ENCODE measurements around the gene BPIFA2. TPM values are rescaled to one million over a fixed set of nuclear protein-coding genes. Genes with fewer than 3 reads are reported as not detected.

The BPIFA2 gene
- total and polyA plus RNA-seq, 10 donors = not detected

- peaks cover 0 to 57% (median 0%) of the 10 kb centered on the region in 7 donors for H3K27me3 ChIP-seq (replicated peaks in 1 of 7)
- no peak for DNase-seq
- H3K9me3 ChIP-seq = no peaks in the 10 kb centered on the region
- TF ChIP-seq CTCF (IDR thresholded peaks at IDR 0.05 in 8 of 11, conservative IDR thresholded peaks at IDR 0.05 in 3 of 11) (no peak), POLR2A (IDR thresholded peaks at IDR 0.05) (no peak), POLR2AphosphoS5 (IDR thresholded peaks at IDR 0.05) (no peak)
- no peaks in the 10 kb centered on the region for H3K36me3 ChIP-seq
- intact Hi-C loops (cut with DNase I; ENCODE audit: low total_unique reads) = no loop called here
- no peak overlapping the region for H3K4me3 ChIP-seq
- no peaks in the 10 kb centered on the region for H3K4me1 ChIP-seq
- H3K27ac ChIP-seq = no peak overlapping the region
- 62 to 77% (median 72%) methylated on average over 8 of the region's 8 CpGs for WGBS, 5 donors
Measured at GRCh38 chr20:33192912-33193501, 25.0 kb downstream of the BPIFA2 start.

- Histone ChIP-seq H3K9me3 (no peaks in the 10 kb centered on the region), H3K36me3 (no peaks in the 10 kb centered on the region), H3K4me1 (no peaks in the 10 kb centered on the region), H3K4me3 (no peak overlapping the region), H3K27me3 (replicated peaks in 1 of 7) (peaks cover 0 to 43% (median 0%) of the 10 kb centered on the region in 7 donors), H3K27ac (no peak overlapping the region)
- TF ChIP-seq POLR2AphosphoS5 (IDR thresholded peaks at IDR 0.05) (no peak), CTCF (IDR thresholded peaks at IDR 0.05 in 8 of 11, conservative IDR thresholded peaks at IDR 0.05 in 3 of 11) (no peak), POLR2A (IDR thresholded peaks at IDR 0.05) (no peak)
- 74 to 92% (median 84%) methylated on average over 3 of the region's 3 CpGs for WGBS, 5 donors
- DNase-seq = no peak
- intact Hi-C loops (cut with DNase I; ENCODE audit: low total_unique reads) = no loop called here
Measured at GRCh38 chr20:33199026-33199425, 31.1 kb downstream of the BPIFA2 start.

DNA sequence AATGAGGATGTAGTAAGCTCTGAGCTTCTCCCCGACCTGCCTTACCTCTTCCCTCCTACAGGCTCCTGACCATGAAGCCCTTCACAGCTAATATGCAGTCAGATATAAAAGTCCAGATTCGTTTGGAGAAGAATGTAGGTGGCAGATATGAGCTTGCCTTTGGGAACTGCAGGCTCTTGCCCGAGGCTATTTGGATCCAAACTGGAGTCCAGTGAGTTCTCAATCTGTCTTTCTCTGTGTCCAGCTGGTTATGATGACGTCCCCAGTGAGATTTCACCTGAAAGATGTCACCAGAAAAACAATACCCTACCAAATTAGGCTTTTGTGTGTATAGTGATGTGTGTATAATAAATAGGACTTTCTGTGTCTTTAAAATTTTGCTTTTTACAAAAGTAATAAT lies 34.5 kb downstream of the BPIFA2 start:
- no peak for TF ChIP-seq POLR2A (IDR thresholded peaks at IDR 0.05)
- no peak for TF ChIP-seq CTCF (IDR thresholded peaks at IDR 0.05 in 8 of 11, conservative IDR thresholded peaks at IDR 0.05 in 3 of 11)
- TF ChIP-seq POLR2AphosphoS5 (IDR thresholded peaks at IDR 0.05) = no peak
- Histone ChIP-seq H3K27ac (no peak overlapping the region), H3K4me1 (no peaks in the 10 kb centered on the region), H3K9me3 (no peaks in the 10 kb centered on the region), H3K27me3 (replicated peaks in 1 of 7) (peaks cover 0 to 38% (median 0%) of the 10 kb centered on the region in 7 donors), H3K36me3 (no peaks in the 10 kb centered on the region), H3K4me3 (no peak overlapping the region)
- DNase-seq = no peak
- intact Hi-C loops (cut with DNase I; ENCODE audit: low total_unique reads) = no loop called here
- WGBS, 5 donors = 45 to 71% (median 59%) methylated on average over 4 of the region's 4 CpGs

DNA sequence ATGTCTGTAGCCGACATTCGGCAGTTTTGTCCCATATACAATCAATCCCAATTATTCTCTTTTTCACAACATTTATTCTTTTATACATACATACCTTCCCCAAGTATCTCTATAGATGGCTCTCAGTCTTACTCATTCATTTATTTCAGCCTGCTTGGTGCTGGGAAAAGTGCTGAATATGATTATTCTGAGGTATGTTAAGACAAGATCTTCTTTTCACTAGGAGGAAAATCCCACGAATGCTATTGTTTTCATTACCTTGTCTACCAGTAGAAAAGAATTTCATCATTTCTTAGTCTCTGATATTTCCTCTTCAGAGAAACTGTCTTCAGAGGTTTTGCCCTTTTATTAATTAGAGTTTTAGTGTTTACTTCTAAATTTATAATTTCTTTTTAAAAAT lies 35.5 kb downstream of the BPIFA2 start:
- no peak for DNase-seq
- Histone ChIP-seq H3K4me3 (no peak overlapping the region), H3K9me3 (no peaks in the 10 kb centered on the region), H3K27ac (no peak overlapping the region), H3K4me1 (no peaks in the 10 kb centered on the region), H3K27me3 (replicated peaks in 1 of 7) (peaks cover 0 to 35% (median 0%) of the 10 kb centered on the region in 7 donors), H3K36me3 (no peaks in the 10 kb centered on the region)
- TF ChIP-seq POLR2A (IDR thresholded peaks at IDR 0.05) = no peak
- no peak for TF ChIP-seq CTCF (IDR thresholded peaks at IDR 0.05 in 8 of 11, conservative IDR thresholded peaks at IDR 0.05 in 3 of 11)
- TF ChIP-seq POLR2AphosphoS5 (IDR thresholded peaks at IDR 0.05) = no peak
- intact Hi-C loops (cut with DNase I; ENCODE audit: low total_unique reads) = no loop called here
- WGBS, 5 donors = 80 to 92% (median 88%) methylated on average over 3 of the region's 3 CpGs

Measured in spleen (tissue), 11 donors.